Adipocyte (in vitro differentiated cells): ENCODE measurements around the gene CCT8L2.
"Not testable (repeated sequence)": the region's sequence is repeated elsewhere in the genome, so short reads cannot be mapped to it uniquely, and the experiment has no call there.

ENCODE experiments used
- DNase-seq: peaks from one replicate; pipeline ENCODE4 v3.0.0-alpha.2; 2015; ENCODE audit warnings: low read depth
- H3K27me3 ChIP-seq: replicated peaks from 2 replicates; pipeline ENCODE4 v1.7.0; 2013; ENCODE audit warnings: mild to moderate bottlenecking, low read length, moderate library complexity; ENCODE audit not compliant: control insufficient read depth, insufficient read depth
- H3K36me3 ChIP-seq: 2 replicates; pipeline ENCODE4 v1.7.0; 2013; ENCODE audit warnings: low read length, mild to moderate bottlenecking, moderate library complexity; ENCODE audit not compliant: control insufficient read depth, insufficient read depth, severe bottlenecking
- H3K4me1 ChIP-seq: 2 replicates; pipeline ENCODE4 v1.7.0; 2013; ENCODE audit warnings: mild to moderate bottlenecking, low read length, moderate library complexity; ENCODE audit not compliant: control insufficient read depth, insufficient read depth
- H3K4me3 ChIP-seq: 2 replicates; pipeline ENCODE4 v1.7.0; 2013; ENCODE audit warnings: mild to moderate bottlenecking, low read length, moderate library complexity
- H3K9ac ChIP-seq: 2 replicates; pipeline ENCODE4 v1.7.0; 2013; ENCODE audit warnings: mild to moderate bottlenecking, low read length, moderate library complexity
- H3K9me3 ChIP-seq: 2 replicates; pipeline ENCODE4 v1.7.0; 2013; ENCODE audit warnings: mild to moderate bottlenecking, low read length, moderate library complexity; ENCODE audit not compliant: control insufficient read depth

CCT8L2 gene

DNA sequence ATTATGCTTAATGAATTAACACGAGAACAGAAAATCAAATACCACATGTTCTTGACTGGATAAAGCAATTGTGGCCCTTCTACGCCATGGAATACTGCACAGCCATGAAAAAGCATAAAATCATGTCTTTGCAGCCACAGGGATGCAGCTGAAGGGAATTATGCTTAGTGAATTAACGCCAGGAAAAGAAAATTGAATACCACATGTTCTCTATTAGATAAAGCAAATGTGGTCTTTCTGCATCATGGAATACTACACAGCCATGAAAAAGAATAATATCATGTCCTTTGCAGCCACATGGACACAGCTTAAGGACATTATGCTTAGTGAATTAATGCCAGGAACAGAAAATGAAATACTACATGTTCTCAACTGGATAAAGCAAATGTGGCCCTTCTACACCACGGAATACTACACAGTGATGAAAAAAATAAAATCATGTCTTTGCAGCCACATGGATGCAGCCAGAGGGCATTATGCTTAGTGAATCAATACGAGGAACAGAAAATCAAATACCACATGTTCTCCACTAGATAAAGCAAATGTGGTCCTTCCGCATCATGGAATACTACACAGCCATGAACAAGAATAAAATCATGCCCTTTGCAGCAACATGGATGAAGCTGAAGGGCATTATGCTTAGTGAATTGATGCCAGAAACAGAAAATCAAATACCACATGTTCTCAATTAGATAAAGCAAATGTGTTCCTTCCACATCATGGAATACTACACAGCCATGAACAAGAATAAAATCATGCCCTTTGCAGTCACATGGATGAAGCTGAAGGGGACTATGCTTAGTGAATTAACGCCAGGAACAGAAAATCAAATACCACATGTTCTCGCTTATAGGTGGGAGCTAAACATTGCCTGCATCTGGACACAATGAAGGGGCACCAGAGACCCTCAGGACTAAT is 37.3 kb downstream of the CCT8L2 start:
- H3K9ac ChIP-seq, H3K4me3 ChIP-seq, DNase-seq, H3K4me1 ChIP-seq, H3K36me3 ChIP-seq, H3K9me3 ChIP-seq, H3K27me3 ChIP-seq: not testable (repeated sequence)

DNA sequence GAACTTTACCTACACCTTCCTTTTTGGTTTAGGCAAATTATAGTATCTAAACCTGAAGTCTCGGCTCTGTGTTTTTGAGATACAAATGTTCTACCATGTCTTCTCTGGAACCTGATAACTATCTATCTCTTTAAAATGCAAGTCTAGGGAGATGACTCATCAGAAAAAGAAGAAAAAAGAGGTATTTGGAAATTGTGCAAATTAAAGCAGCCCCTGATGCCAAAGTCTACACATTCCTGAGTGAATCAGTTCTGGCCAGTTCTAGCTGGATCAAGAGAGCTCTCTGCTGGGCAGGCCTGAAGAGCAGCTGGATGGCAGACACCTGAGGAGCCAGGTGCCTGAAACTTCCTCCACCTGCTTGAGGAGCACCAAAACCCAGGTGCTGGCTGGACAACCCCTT is 49.3 kb downstream of the CCT8L2 start:
- H3K9ac ChIP-seq, H3K4me3 ChIP-seq, H3K36me3 ChIP-seq, H3K9me3 ChIP-seq, DNase-seq, H3K27me3 ChIP-seq, H3K4me1 ChIP-seq: not testable (repeated sequence)
